Measurements from ENCODE around the gene EYS. TPM values are rescaled to one million over a fixed set of nuclear protein-coding genes. Genes with fewer than 3 reads are reported as not detected.

EYS gene
- total RNA-seq, 3 donors from 2014 or later = 1.3 to 2.9 TPM; not detected in 1

DNA sequence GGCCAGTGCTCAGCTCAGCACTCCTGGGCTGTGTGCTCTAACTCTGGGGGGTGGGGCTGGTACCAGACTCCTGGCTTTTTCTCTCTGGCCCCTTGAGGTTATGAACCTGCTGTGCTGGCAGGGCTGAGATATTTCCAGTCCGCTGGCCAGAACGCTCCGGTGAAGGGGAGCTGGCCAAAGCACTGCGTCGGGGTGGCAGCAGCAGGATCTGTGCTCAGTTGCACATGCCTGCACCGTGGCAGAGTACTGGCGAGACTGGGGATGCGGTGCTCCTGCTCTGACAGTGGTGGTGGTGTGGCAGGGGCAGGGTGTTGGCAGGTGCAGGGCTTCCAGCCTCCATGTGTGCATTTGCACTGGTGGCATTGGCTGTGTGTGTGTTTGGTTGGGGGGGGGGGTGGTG is 1697.0 kb downstream of the EYS start:
- no peak overlapping the region for H3K27ac ChIP-seq
- no peaks in the 10 kb centered on the region for H3K4me1 ChIP-seq
- TF ChIP-seq, protein P1, sequence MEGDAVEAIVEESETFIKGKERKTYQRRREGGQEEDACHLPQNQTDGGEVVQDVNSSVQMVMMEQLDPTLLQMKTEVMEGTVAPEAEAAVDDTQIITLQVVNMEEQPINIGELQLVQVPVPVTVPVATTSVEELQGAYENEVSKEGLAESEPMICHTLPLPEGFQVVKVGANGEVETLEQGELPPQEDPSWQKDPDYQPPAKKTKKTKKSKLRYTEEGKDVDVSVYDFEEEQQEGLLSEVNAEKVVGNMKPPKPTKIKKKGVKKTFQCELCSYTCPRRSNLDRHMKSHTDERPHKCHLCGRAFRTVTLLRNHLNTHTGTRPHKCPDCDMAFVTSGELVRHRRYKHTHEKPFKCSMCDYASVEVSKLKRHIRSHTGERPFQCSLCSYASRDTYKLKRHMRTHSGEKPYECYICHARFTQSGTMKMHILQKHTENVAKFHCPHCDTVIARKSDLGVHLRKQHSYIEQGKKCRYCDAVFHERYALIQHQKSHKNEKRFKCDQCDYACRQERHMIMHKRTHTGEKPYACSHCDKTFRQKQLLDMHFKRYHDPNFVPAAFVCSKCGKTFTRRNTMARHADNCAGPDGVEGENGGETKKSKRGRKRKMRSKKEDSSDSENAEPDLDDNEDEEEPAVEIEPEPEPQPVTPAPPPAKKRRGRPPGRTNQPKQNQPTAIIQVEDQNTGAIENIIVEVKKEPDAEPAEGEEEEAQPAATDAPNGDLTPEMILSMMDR (IDR thresholded peaks at IDR 0.05) = no peak
- TF ChIP-seq POLR2AphosphoS5 (IDR thresholded peaks at IDR 0.05) (no peak), POLR2A (IDR thresholded peaks at IDR 0.05) (no peak)
- H3K9me3 ChIP-seq = no peaks in the 10 kb centered on the region
- no peaks in the 10 kb centered on the region for H3K36me3 ChIP-seq
- DNase-seq (ENCODE audit: low spot score in 2 of 2) = no peak
- H3K27me3 ChIP-seq = no peaks in the 10 kb centered on the region
- no peak overlapping the region for H3K4me3 ChIP-seq
- intact Hi-C loops (cut with DNase I; ENCODE audit: low total_unique reads) = no loop called here

DNA sequence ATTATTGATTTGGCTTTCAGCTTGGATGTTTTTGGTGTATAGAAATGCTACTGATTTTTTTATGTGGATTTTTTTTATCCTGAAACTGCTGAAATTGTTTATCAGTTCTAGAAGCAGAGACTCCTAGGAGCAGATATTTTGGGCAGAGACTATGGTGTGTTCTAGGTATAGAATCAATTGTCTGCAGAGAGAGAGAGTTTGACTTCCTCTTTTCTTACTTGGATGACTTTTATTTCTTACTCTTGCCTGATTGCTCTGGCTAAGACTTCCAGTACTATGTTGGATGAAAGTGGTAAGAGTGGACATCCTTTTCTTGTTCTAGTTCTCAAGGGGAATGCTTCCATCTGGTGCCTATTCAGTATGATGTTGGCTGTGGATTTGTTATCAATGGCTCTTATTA is 1700.8 kb downstream of the EYS start:
- H3K4me3 ChIP-seq = no peak overlapping the region
- no peaks in the 10 kb centered on the region for H3K36me3 ChIP-seq
- H3K4me1 ChIP-seq = no peaks in the 10 kb centered on the region
- no peak overlapping the region for H3K27ac ChIP-seq
- H3K27me3 ChIP-seq = no peaks in the 10 kb centered on the region
- intact Hi-C loops (cut with DNase I; ENCODE audit: low total_unique reads) = no loop called here
- no peaks in the 10 kb centered on the region for H3K9me3 ChIP-seq
- DNase-seq (ENCODE audit: low spot score in 2 of 2) = no peak
- TF ChIP-seq, protein P1 (IDR thresholded peaks at IDR 0.05) = no peak
- TF ChIP-seq POLR2AphosphoS5 (IDR thresholded peaks at IDR 0.05) = no peak
- TF ChIP-seq POLR2A (IDR thresholded peaks at IDR 0.05) = no peak

DNA sequence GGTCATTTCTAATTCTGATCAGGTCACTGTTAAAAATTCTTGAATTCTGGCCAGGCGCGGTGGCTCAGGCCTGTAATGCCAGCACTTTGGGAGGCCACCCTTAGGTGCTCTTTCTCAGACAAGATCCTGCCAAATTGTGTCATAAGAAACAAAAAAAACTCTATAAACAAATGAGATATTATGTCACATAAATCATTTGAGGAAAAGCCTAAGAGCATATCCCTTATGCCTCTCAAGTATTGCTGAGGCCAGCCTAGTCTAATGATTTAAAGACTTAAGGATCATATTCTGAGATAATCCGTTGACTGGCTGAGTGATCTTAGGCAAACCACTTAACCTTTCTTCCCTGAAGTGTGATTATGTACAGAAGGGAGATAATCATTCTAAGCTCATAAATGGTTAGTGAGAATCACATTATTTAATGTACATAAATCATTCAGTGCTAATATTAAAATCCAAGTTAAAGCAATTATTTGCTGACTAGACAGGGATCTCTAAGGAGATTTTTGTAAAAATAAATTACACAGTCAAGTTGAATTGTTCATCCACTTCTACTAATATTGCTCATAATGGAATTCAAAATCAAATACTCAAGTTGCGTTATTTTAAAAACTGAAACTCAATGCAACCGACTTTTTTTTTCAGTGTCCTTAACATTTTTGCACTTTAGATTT is 1706.1 kb downstream of the EYS start:
- Histone ChIP-seq H3K9me3 (no peaks in the 10 kb centered on the region), H3K36me3 (no peaks in the 10 kb centered on the region), H3K27ac (no peak overlapping the region), H3K4me3 (no peak overlapping the region), H3K27me3 (no peaks in the 10 kb centered on the region), H3K4me1 (no peaks in the 10 kb centered on the region)
- no peak for DNase-seq (ENCODE audit: low spot score in 2 of 2)
- intact Hi-C loops (cut with DNase I; ENCODE audit: low total_unique reads) = no loop called here
- TF ChIP-seq POLR2A (IDR thresholded peaks at IDR 0.05) = no peak
- no peak for TF ChIP-seq POLR2AphosphoS5 (IDR thresholded peaks at IDR 0.05)
- TF ChIP-seq, protein P1 (IDR thresholded peaks at IDR 0.05) = no peak

DNA sequence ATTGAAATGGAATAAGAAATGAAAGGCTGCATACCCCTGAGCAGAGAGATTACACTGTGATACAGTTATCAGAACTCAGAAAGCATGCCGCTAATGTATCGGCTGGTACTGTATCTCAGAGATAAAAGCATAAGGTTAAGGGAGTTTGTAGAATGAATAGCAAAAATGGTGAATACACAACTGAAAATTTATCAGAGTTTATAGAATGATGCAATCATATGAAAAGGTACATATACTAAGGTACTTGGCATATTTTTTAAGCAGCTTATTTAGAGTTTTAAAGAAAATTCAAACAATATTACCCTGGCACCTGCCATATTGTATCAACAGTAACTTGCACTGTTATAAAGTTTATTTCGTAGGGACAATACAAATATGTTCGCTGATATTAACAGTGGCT is 1707.4 kb downstream of the EYS start:
- Histone ChIP-seq H3K36me3 (no peaks in the 10 kb centered on the region), H3K4me3 (no peak overlapping the region), H3K27me3 (no peaks in the 10 kb centered on the region), H3K4me1 (no peaks in the 10 kb centered on the region), H3K9me3 (no peaks in the 10 kb centered on the region), H3K27ac (no peak overlapping the region)
- intact Hi-C loops (cut with DNase I; ENCODE audit: low total_unique reads) = no loop called here
- TF ChIP-seq POLR2A (IDR thresholded peaks at IDR 0.05) (no peak), POLR2AphosphoS5 (IDR thresholded peaks at IDR 0.05) (no peak)
- TF ChIP-seq, protein P1 (IDR thresholded peaks at IDR 0.05) = no peak
- no peak for DNase-seq (ENCODE audit: low spot score in 2 of 2)

DNA sequence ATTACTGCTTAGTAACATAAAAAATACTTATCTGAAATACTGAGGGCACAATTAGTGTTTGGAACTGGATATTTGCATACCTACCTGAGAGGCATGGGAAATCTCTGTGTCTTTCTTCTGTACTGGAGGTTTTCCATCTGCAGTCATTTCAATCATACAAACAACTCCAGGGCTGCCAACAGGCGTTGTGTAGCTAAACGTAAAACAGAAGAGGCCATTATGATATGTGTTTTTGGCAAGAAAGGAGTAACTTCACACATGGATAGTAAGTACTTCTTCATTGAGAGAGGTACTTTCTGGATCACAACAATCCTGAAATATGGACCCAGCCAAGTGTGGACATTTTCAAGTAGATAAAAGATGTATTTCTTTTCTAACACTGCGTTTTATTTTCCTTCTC is 1708.0 kb downstream of the EYS start:
- no peak for DNase-seq (ENCODE audit: low spot score in 2 of 2)
- Histone ChIP-seq H3K4me1 (no peaks in the 10 kb centered on the region), H3K27ac (no peak overlapping the region), H3K27me3 (no peaks in the 10 kb centered on the region), H3K9me3 (no peaks in the 10 kb centered on the region), H3K36me3 (no peaks in the 10 kb centered on the region), H3K4me3 (no peak overlapping the region)
- no peak for TF ChIP-seq POLR2AphosphoS5 (IDR thresholded peaks at IDR 0.05)
- no peak for TF ChIP-seq POLR2A (IDR thresholded peaks at IDR 0.05)
- TF ChIP-seq, protein P1 (IDR thresholded peaks at IDR 0.05) = no peak
- intact Hi-C loops (cut with DNase I; ENCODE audit: low total_unique reads) = no loop called here

Measured in breast epithelium (tissue), 4 donors.